Keratinocyte (primary cell): Measurements from ENCODE around the gene CARMIL3. TPM values are rescaled to one million over a fixed set of nuclear protein-coding genes. Genes with fewer than 3 reads are reported as not detected.

Source experiments
- DNase-seq: peaks from one replicate; pipeline ENCODE4 v3.0.0-alpha.2; 2011; ENCODE audit warnings: low read depth, missing footprints, low spot score
- FAIRE-seq: peaks from 2 replicates; lab custom pipeline; 2011; peaks lifted over from hg19 to GRCh38; lab: Jason Lieb, UNC
- H2AFZ ChIP-seq: 2 replicates; pipeline ENCODE4 v1.6.0; 2012; ENCODE audit warnings: low read length, control low read depth, inconsistent platforms; ENCODE audit not compliant: control insufficient read depth
- H3K27ac ChIP-seq: 2 replicates; pipeline ENCODE4 v1.5.1; 2011; ENCODE audit warnings: low read length; ENCODE audit not compliant: control insufficient read depth, insufficient read depth
- H3K27me3 ChIP-seq: 3 replicates; pipeline ENCODE4 v1.6.0; 2011; ENCODE audit warnings: low read length; ENCODE audit not compliant: control insufficient read depth, insufficient read depth; ENCODE audit errors: extremely low read depth
- H3K36me3 ChIP-seq, 2 experiments: 2 replicates in 1 of 2; 3 replicates in 1 of 2; pipeline ENCODE4 v1.5.1; 2011; ENCODE audit warnings: low read length in 2 of 2, mild to moderate bottlenecking in 1 of 2; ENCODE audit not compliant: control insufficient read depth in 2 of 2, insufficient read depth in 2 of 2; ENCODE audit errors: extremely low read depth in 1 of 2
- H3K4me1 ChIP-seq: 3 replicates; pipeline ENCODE4 v1.5.1; 2011; ENCODE audit warnings: low read length; ENCODE audit not compliant: control insufficient read depth, insufficient read depth; ENCODE audit errors: extremely low read depth
- H3K4me2 ChIP-seq: 3 replicates; pipeline ENCODE4 v1.6.0; 2011; ENCODE audit warnings: low read depth, low read length; ENCODE audit not compliant: control insufficient read depth, insufficient read depth; ENCODE audit errors: extremely low read depth
- H3K4me3 ChIP-seq, 3 experiments: fragments of 200-600 bp in 1 of 3; sonication (generic) in 1 of 3; 2 replicates in 2 of 3; 3 replicates in 1 of 3; pipeline ENCODE4 v1.5.1; 2011 to 2016; ENCODE audit warnings: low read length in 3 of 3, mild to moderate bottlenecking in 3 of 3, control low read depth in 2 of 3, inconsistent platforms in 1 of 3, low read depth in 1 of 3, mixed read lengths in 1 of 3, mixed run types in 1 of 3, moderate library complexity in 1 of 3; ENCODE audit not compliant: control insufficient read depth in 2 of 3, insufficient read depth in 2 of 3; ENCODE audit errors: extremely low read depth in 1 of 3
- H3K79me2 ChIP-seq: 2 replicates; pipeline ENCODE4 v1.6.0; 2012; ENCODE audit warnings: low read length; ENCODE audit not compliant: control insufficient read depth, insufficient read depth
- H3K9ac ChIP-seq: 3 replicates; pipeline ENCODE4 v1.6.0; 2011; ENCODE audit warnings: low read length; ENCODE audit not compliant: control insufficient read depth, insufficient read depth; ENCODE audit errors: extremely low read depth
- H3K9me1 ChIP-seq: 3 replicates; pipeline ENCODE4 v1.6.0; 2011; ENCODE audit warnings: low read length; ENCODE audit not compliant: control insufficient read depth, insufficient read depth; ENCODE audit errors: extremely low read depth
- H3K9me3 ChIP-seq: 2 replicates; pipeline ENCODE4 v1.5.1; 2012; ENCODE audit warnings: low read depth, low read length; ENCODE audit not compliant: control insufficient read depth
- H4K20me1 ChIP-seq: 3 replicates; pipeline ENCODE4 v1.6.0; 2011; ENCODE audit warnings: low read length; ENCODE audit not compliant: control insufficient read depth, insufficient read depth; ENCODE audit errors: extremely low read depth
- CTCF ChIP-seq, 3 experiments: IDR thresholded peaks in 1 of 3; conservative IDR thresholded peaks in 1 of 3; optimal IDR thresholded peaks in 1 of 3; 2 replicates in 2 of 3; 3 replicates in 1 of 3; pipeline versions ENCODE3 to v1.5.1; 2011; ENCODE audit warnings: low read length in 3 of 3, mild to moderate bottlenecking in 3 of 3, moderate library complexity in 2 of 3, control low read depth in 1 of 3, inconsistent platforms in 1 of 3; ENCODE audit not compliant: insufficient read depth in 2 of 3; ENCODE audit errors: extremely low read depth in 1 of 3
- EZH2 ChIP-seq: IDR thresholded peaks from one replicate; pipeline ENCODE4 v1.6.1; 2012; ENCODE audit warnings: inconsistent platforms, mild to moderate bottlenecking, low read length, moderate library complexity
- dilution Hi-C: fragments of 300-500 bp; cut with MboI; formaldehyde crosslinking; loops from one replicate; pipeline ENCODE4 v1.7.0; 2020; ENCODE audit warnings: low sequenced_read_pairs; ENCODE audit not compliant: extremely low pct_ligation_motif_present
- polyA plus RNA-seq, 5 experiments: library from polyadenylated mRNA; depleted of rRNA in 3 of 5; stranded (reverse) in 3 of 5; stranded (forward) in 1 of 5; unstranded in 1 of 5; fragments of >200 nt; gene quantifications; 1 replicate in 1 of 5; 2 replicates in 3 of 5; 3 replicates in 1 of 5; pipeline versions ENCODE4 v1.2.1 to v1.2.3, GENCODE V29; 2011 to 2012; ENCODE audit warnings: missing spikeins in 2 of 5, low read depth in 1 of 5, low replicate concordance in 1 of 5

Gene CARMIL3
- polyA plus RNA-seq, 1 donor (not counting 4 experiments of a cell fraction or from before 2014, with no cell fraction given), result 0.12 TPM

GRCh38 chr14:24114532-24115421, 63.0 kb downstream of the CARMIL3 start, which contains the start of the genes DCAF11 and NRL:
Gene DCAF11, plus strand, starts transcription at chr14:24114777. Its CDS starts 818 bp downstream, at chr14:24115595.
Gene NRL, minus strand, starts transcription at chr14:24114949. Its CDS starts 32,101 bp downstream, at chr14:24082848.
- peak within 1 kb of the TSS; percentile 87 for H2AFZ ChIP-seq
- DNase-seq (peak; percentile 98), FAIRE-seq (peak; percentile 77)
- H3K27me3 ChIP-seq, result no peaks in the 10 kb centered on the region
- no peaks in the 10 kb centered on the region for H4K20me1 ChIP-seq
- H3K36me3 ChIP-seq, result peaks cover 12 to 23% of the 10 kb centered on the region in 2 experiments
- H3K9me3 ChIP-seq, result no peaks in the 10 kb centered on the region
- dilution Hi-C loops, result no loop called here
- H3K9ac ChIP-seq, result peak within 1 kb of the TSS; percentile 90
- H3K4me2 ChIP-seq, result peak within 1 kb of the TSS; percentile 71
- H3K4me1 ChIP-seq, result peaks cover 15% of the 10 kb centered on the region
- H3K4me3 ChIP-seq, result peak within 1 kb of the TSS; percentile 68 to 84 (median 74)
- peak within 1 kb of the TSS; percentile 97 for H3K27ac ChIP-seq
- H3K9me1 ChIP-seq, result no peaks in the 10 kb centered on the region
- no peaks in the 10 kb centered on the region for H3K79me2 ChIP-seq
- TF ChIP-seq EZH2, result no peak
- no peak for TF ChIP-seq CTCF (optimal IDR thresholded peaks at IDR 0.05 in 1 of 3, IDR thresholded peaks at IDR 0.05 in 1 of 3, conservative IDR thresholded peaks at IDR 0.05 in 1 of 3; ENCODE audit: extremely low read depth in 1 of 3, insufficient read depth in 2 of 3, low read length in 3 of 3)

GRCh38 chr14:24115422-24116127, 63.8 kb downstream of the CARMIL3 start:
- TF ChIP-seq CTCF (optimal IDR thresholded peaks at IDR 0.05 in 1 of 3, IDR thresholded peaks at IDR 0.05 in 1 of 3, conservative IDR thresholded peaks at IDR 0.05 in 1 of 3; ENCODE audit: extremely low read depth in 1 of 3, insufficient read depth in 2 of 3, low read length in 3 of 3) (no peak), EZH2 (no peak)
- Histone ChIP-seq H3K4me1 (peaks cover 15% of the 10 kb centered on the region), H3K79me2 (no peaks in the 10 kb centered on the region), H3K27me3 (no peaks in the 10 kb centered on the region), H3K4me3 (peak overlapping the region; percentile 68 to 84 (median 74)), H4K20me1 (no peaks in the 10 kb centered on the region), H3K9me3 (no peaks in the 10 kb centered on the region), H3K27ac (peak overlapping the region; percentile 97), H3K9me1 (no peaks in the 10 kb centered on the region), H3K9ac (peak overlapping the region; percentile 90), H3K36me3 (peaks cover 15 to 27% of the 10 kb centered on the region in 2 experiments), H2AFZ (peak overlapping the region; percentile 83), H3K4me2 (peak overlapping the region; percentile 71)
- FAIRE-seq (no peak), DNase-seq (no peak)
- dilution Hi-C loops, result no loop called here
